Measurements from ENCODE around the gene SLC16A2.

SLC16A2 gene

DNA sequence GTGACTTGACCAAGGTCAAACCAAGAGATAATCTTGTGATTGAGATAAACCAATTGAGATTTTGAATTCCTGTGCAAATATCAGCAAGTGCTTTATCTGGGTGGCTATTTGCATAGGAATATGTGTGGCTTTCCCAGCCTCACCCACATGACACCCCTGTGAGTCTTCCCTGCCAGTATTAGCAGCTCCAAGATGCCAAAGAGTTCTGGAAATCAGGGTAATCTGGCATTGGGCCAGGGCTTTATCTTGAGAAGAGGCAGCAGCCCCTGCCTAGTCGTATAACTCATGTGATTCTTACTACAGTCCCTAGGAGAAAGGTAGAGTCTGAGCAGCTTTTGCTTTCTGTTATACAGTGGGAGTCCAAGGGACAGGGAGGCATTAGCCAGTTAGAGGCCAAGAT, 105.5 kb downstream of the SLC16A2 start:
- Histone ChIP-seq H3K27ac (ENCODE audit: low read length) (no peak overlapping the region), H3K27me3 (ENCODE audit: insufficient read depth, low read length, poor library complexity) (no peaks in the 10 kb centered on the region), H3K9me3 (ENCODE audit: insufficient read depth, low read length, severe bottlenecking) (no peaks in the 10 kb centered on the region), H3K4me1 (ENCODE audit: insufficient read depth, low read length) (no peaks in the 10 kb centered on the region), H3K9ac (ENCODE audit: low read depth, low read length) (no peak overlapping the region), H2AFZ (ENCODE audit: low read depth, low read length) (no peak overlapping the region), H3K79me2 (ENCODE audit: insufficient read depth, low read length) (no peaks in the 10 kb centered on the region), H3K4me3 (ENCODE audit: low read depth in 1 of 2, low read length in 2 of 2) (no peak overlapping the region), H3K4me2 (ENCODE audit: insufficient read depth, low read length) (no peak overlapping the region), H4K20me1 (ENCODE audit: insufficient read depth, low read length) (no peaks in the 10 kb centered on the region), H3K36me3 (ENCODE audit: insufficient read depth, low read length) (no peaks in the 10 kb centered on the region)
- no peak for ATAC-seq (ENCODE audit: insufficient read depth, low read depth)
- TF ChIP-seq, protein P1, sequence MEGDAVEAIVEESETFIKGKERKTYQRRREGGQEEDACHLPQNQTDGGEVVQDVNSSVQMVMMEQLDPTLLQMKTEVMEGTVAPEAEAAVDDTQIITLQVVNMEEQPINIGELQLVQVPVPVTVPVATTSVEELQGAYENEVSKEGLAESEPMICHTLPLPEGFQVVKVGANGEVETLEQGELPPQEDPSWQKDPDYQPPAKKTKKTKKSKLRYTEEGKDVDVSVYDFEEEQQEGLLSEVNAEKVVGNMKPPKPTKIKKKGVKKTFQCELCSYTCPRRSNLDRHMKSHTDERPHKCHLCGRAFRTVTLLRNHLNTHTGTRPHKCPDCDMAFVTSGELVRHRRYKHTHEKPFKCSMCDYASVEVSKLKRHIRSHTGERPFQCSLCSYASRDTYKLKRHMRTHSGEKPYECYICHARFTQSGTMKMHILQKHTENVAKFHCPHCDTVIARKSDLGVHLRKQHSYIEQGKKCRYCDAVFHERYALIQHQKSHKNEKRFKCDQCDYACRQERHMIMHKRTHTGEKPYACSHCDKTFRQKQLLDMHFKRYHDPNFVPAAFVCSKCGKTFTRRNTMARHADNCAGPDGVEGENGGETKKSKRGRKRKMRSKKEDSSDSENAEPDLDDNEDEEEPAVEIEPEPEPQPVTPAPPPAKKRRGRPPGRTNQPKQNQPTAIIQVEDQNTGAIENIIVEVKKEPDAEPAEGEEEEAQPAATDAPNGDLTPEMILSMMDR (IDR thresholded peaks at IDR 0.05; ENCODE audit: borderline replicate concordance, extremely low read depth, low read length, poor library complexity, severe bottlenecking), result no peak
- no peak for TF ChIP-seq EZH2 (IDR thresholded peaks at IDR 0.05; ENCODE audit: borderline replicate concordance, low read depth, low read length, severe bottlenecking)
- no peak for DNase-seq

DNA sequence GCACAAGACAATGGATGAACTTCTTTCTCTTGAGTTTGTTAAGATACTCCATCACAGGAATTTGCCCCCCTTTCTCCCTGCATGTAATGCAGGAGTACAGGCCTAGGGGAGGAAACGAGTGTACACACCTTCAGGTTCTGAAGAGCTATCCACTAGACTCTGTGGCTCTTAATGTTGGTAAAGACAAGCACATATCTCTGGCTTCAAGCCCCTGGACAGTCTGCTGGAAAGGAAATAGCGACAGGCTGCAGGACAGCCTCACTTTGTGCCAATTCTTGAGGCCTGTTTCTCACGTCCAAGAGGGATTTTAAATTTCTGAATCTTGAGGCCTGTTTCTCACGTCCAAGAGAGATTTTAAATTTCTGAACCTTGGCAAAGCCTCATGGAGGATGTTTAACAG, 106.1 kb downstream of the SLC16A2 start:
- no peaks in the 10 kb centered on the region for H3K4me1 ChIP-seq (ENCODE audit: insufficient read depth, low read length)
- H3K27ac ChIP-seq (ENCODE audit: low read length), result no peak overlapping the region
- H3K9me3 ChIP-seq (ENCODE audit: insufficient read depth, low read length, severe bottlenecking), result no peaks in the 10 kb centered on the region
- no peak overlapping the region for H3K4me2 ChIP-seq (ENCODE audit: insufficient read depth, low read length)
- no peak for TF ChIP-seq EZH2 (IDR thresholded peaks at IDR 0.05; ENCODE audit: borderline replicate concordance, low read depth, low read length, severe bottlenecking)
- TF ChIP-seq, protein P1 (IDR thresholded peaks at IDR 0.05; ENCODE audit: borderline replicate concordance, extremely low read depth, low read length, poor library complexity, severe bottlenecking), result no peak
- no peak overlapping the region for H2AFZ ChIP-seq (ENCODE audit: low read depth, low read length)
- no peak for ATAC-seq (ENCODE audit: insufficient read depth, low read depth)
- no peak overlapping the region for H3K9ac ChIP-seq (ENCODE audit: low read depth, low read length)
- no peak for DNase-seq
- no peaks in the 10 kb centered on the region for H3K79me2 ChIP-seq (ENCODE audit: insufficient read depth, low read length)
- no peaks in the 10 kb centered on the region for H4K20me1 ChIP-seq (ENCODE audit: insufficient read depth, low read length)
- H3K27me3 ChIP-seq (ENCODE audit: insufficient read depth, low read length, poor library complexity), result no peaks in the 10 kb centered on the region
- no peaks in the 10 kb centered on the region for H3K36me3 ChIP-seq (ENCODE audit: insufficient read depth, low read length)
- H3K4me3 ChIP-seq (ENCODE audit: low read depth in 1 of 2, low read length in 2 of 2), result no peak overlapping the region

DNA sequence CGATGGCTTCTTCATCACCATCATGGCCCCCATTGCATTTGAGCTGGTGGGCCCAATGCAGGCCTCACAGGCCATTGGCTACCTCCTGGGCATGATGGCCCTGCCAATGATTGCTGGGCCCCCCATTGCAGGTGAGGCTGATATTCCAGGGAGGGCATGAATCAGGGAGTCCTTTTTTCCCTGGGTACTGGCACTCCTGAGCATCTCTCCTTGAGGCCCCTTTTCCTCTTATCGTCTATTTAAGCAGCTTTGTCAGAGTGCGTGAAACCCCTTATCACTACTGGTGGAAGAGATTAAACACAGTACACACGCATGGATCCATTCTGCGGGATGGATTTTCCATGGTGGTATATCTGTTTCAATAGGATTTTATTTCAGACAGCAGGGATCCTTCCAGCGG, 108.0 kb downstream of the SLC16A2 start:
- Histone ChIP-seq H3K9me3 (ENCODE audit: insufficient read depth, low read length, severe bottlenecking) (no peaks in the 10 kb centered on the region), H2AFZ (ENCODE audit: low read depth, low read length) (no peak overlapping the region), H3K4me2 (ENCODE audit: insufficient read depth, low read length) (no peak overlapping the region), H3K27ac (ENCODE audit: low read length) (no peak overlapping the region), H4K20me1 (ENCODE audit: insufficient read depth, low read length) (no peaks in the 10 kb centered on the region), H3K27me3 (ENCODE audit: insufficient read depth, low read length, poor library complexity) (no peaks in the 10 kb centered on the region), H3K79me2 (ENCODE audit: insufficient read depth, low read length) (no peaks in the 10 kb centered on the region), H3K36me3 (ENCODE audit: insufficient read depth, low read length) (no peaks in the 10 kb centered on the region), H3K4me3 (ENCODE audit: low read depth in 1 of 2, low read length in 2 of 2) (no peak overlapping the region), H3K4me1 (ENCODE audit: insufficient read depth, low read length) (no peaks in the 10 kb centered on the region), H3K9ac (ENCODE audit: low read depth, low read length) (no peak overlapping the region)
- TF ChIP-seq, protein P1 (IDR thresholded peaks at IDR 0.05; ENCODE audit: borderline replicate concordance, extremely low read depth, low read length, poor library complexity, severe bottlenecking), result no peak
- no peak for TF ChIP-seq EZH2 (IDR thresholded peaks at IDR 0.05; ENCODE audit: borderline replicate concordance, low read depth, low read length, severe bottlenecking)
- ATAC-seq (ENCODE audit: insufficient read depth, low read depth) (no peak), DNase-seq (no peak)

DNA sequence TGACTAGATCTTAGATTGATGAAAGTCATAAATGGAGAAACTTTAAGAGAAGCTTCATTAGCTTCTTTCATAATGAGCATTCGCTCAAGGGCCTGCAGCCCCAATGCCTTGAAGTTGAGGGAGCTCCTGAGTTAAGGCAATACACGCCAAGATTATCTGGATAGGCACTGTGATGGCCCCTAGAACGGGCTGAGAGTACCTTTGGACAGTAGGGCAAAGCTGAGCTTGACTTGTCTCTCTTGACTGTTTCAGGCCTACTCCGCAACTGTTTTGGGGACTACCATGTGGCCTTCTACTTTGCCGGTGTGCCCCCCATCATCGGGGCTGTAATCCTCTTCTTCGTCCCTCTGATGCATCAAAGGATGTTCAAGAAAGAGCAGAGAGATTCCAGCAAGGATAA, 109.8 kb downstream of the SLC16A2 start:
- H3K4me1 ChIP-seq (ENCODE audit: insufficient read depth, low read length), result no peaks in the 10 kb centered on the region
- no peaks in the 10 kb centered on the region for H4K20me1 ChIP-seq (ENCODE audit: insufficient read depth, low read length)
- H3K9ac ChIP-seq (ENCODE audit: low read depth, low read length), result no peak overlapping the region
- H3K27me3 ChIP-seq (ENCODE audit: insufficient read depth, low read length, poor library complexity), result no peaks in the 10 kb centered on the region
- no peaks in the 10 kb centered on the region for H3K9me3 ChIP-seq (ENCODE audit: insufficient read depth, low read length, severe bottlenecking)
- H3K27ac ChIP-seq (ENCODE audit: low read length), result no peak overlapping the region
- DNase-seq (no peak), ATAC-seq (ENCODE audit: insufficient read depth, low read depth) (no peak)
- H2AFZ ChIP-seq (ENCODE audit: low read depth, low read length), result no peak overlapping the region
- no peak overlapping the region for H3K4me2 ChIP-seq (ENCODE audit: insufficient read depth, low read length)
- no peaks in the 10 kb centered on the region for H3K79me2 ChIP-seq (ENCODE audit: insufficient read depth, low read length)
- no peak overlapping the region for H3K4me3 ChIP-seq (ENCODE audit: low read depth in 1 of 2, low read length in 2 of 2)
- no peaks in the 10 kb centered on the region for H3K36me3 ChIP-seq (ENCODE audit: insufficient read depth, low read length)
- TF ChIP-seq, protein P1 (IDR thresholded peaks at IDR 0.05; ENCODE audit: borderline replicate concordance, extremely low read depth, low read length, poor library complexity, severe bottlenecking), result no peak
- TF ChIP-seq EZH2 (IDR thresholded peaks at IDR 0.05; ENCODE audit: borderline replicate concordance, low read depth, low read length, severe bottlenecking), result no peak

Measured in DND-41 (cell line).